Spleen (tissue), 7 donors: ENCODE data around the gene NAA40.

Source experiments
- CTCF ChIP-seq, 11 experiments: fragments of 200-600 bp in 7 of 11; fragments of 450-650 bp in 4 of 11; sonication (generic) in 4 of 11; IDR thresholded peaks in 8 of 11; conservative IDR thresholded peaks in 3 of 11; 1 replicate in 7 of 11; 2 replicates in 4 of 11; pipeline versions ENCODE4 v1.4.0 to v1.8.0; 2016 to 2021; ENCODE audit warnings: antibody characterized with exemption in 11 of 11, inconsistent platforms in 4 of 11, mild to moderate bottlenecking in 1 of 11
- POLR2AphosphoS5 ChIP-seq, 3 donors: sonication (generic); formaldehyde crosslinking; IDR thresholded peaks; one replicate each; pipeline ENCODE4 v1.5.1; 2017; ENCODE audit warnings: antibody characterized with exemption in 3 of 3
- donor health status: DM: no; HTN: no; CAD: no; lungs with moderate emphysema.
- donor health status: DM: no; HTN: no; CAD: no.
- donor health status: DM: no; HTN: no; CAD: no.

DNA sequence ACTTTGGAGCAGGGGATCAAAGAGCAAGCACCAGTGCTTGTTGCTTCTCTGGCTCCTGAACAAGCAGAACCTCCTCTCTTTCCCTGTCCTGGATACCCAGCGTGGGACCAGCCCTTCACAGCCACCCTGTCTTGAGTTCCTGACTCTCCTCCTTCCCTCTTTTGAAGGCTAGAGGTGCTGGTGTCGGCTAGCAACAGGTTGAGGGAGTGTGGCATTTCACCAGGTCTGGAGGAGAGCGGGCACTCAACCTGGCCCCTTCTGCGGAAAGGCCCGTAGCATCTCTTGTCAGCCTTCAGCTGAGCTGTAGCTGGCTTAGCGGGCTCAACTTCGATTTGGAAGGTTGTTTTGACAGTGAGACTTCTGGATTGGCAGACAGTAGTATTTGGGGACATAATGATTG is 48.4 kb upstream of the NAA40 start:
- TF ChIP-seq CTCF (IDR thresholded peaks at IDR 0.05 in 8 of 11, conservative IDR thresholded peaks at IDR 0.05 in 3 of 11) (no peak), POLR2AphosphoS5 (IDR thresholded peaks at IDR 0.05) (no peak)
